ENCODE data around the gene GRIP2. TPM values are rescaled to one million over a fixed set of nuclear protein-coding genes. Genes with fewer than 3 reads are reported as not detected.
A peak's percentile ranks its signal among the peaks of the same experiment; 100 is the strongest.

The GRIP2 gene
- total RNA-seq, 1 donor from 2014 or later: 0.52 TPM

- no peaks in the 10 kb centered on the region for H3K4me1 ChIP-seq
- ATAC-seq (no peak), DNase-seq (no peak)
- TF ChIP-seq CTCF (IDR thresholded peaks at IDR 0.05): no peak
- no peaks in the 10 kb centered on the region for H3K9me3 ChIP-seq
- intact Hi-C loops (cut with DNase I): no loop called here
- H3K27ac ChIP-seq: no peak overlapping the region
- no peaks in the 10 kb centered on the region for H3K36me3 ChIP-seq
- H3K4me3 ChIP-seq: no peak overlapping the region
- no peaks in the 10 kb centered on the region for H3K27me3 ChIP-seq
These were observed 31.7 kb downstream of the GRIP2 start for GRCh38 chr3:14508505-14508819.

GRCh38 chr3:14507757-14508504 lies 32.2 kb downstream of the GRIP2 start:
- Histone ChIP-seq H3K4me1 (no peaks in the 10 kb centered on the region), H3K4me3 (no peak overlapping the region), H3K27me3 (no peaks in the 10 kb centered on the region), H3K27ac (no peak overlapping the region), H3K36me3 (no peaks in the 10 kb centered on the region), H3K9me3 (no peaks in the 10 kb centered on the region)
- DNase-seq: peak; percentile 31
- ATAC-seq: no peak
- no peak for TF ChIP-seq CTCF (IDR thresholded peaks at IDR 0.05)
- intact Hi-C loops (cut with DNase I): no loop called here

GRCh38 chr3:14507305-14507741 lies 32.8 kb downstream of the GRIP2 start:
- no peak for ATAC-seq

GRCh38 chr3:14506626-14507304 lies 33.4 kb downstream of the GRIP2 start:
- peak; percentile 40 for DNase-seq
- Histone ChIP-seq H3K9me3 (no peaks in the 10 kb centered on the region), H3K27ac (no peak overlapping the region), H3K4me3 (no peak overlapping the region), H3K27me3 (no peaks in the 10 kb centered on the region), H3K36me3 (no peaks in the 10 kb centered on the region), H3K4me1 (no peaks in the 10 kb centered on the region)
- TF ChIP-seq CTCF (IDR thresholded peaks at IDR 0.05): no peak
- intact Hi-C loops (cut with DNase I): no loop called here
- ATAC-seq: no peak

More at GRCh38 chr3:14507305-14507741, 32.8 kb downstream of the GRIP2 start:
- Histone ChIP-seq H3K36me3 (no peaks in the 10 kb centered on the region), H3K27ac (no peak overlapping the region), H3K4me1 (no peaks in the 10 kb centered on the region), H3K27me3 (no peaks in the 10 kb centered on the region), H3K4me3 (no peak overlapping the region), H3K9me3 (no peaks in the 10 kb centered on the region)
- DNase-seq: peak; percentile 55
- no peak for TF ChIP-seq CTCF (IDR thresholded peaks at IDR 0.05)
- intact Hi-C loops (cut with DNase I): no loop called here

- no peaks in the 10 kb centered on the region for H3K9me3 ChIP-seq
- DNase-seq: peak; percentile 47
- no peak for ATAC-seq
- no peaks in the 10 kb centered on the region for H3K4me1 ChIP-seq
- H3K27ac ChIP-seq: no peak overlapping the region
- no peak for TF ChIP-seq CTCF (IDR thresholded peaks at IDR 0.05)
- H3K27me3 ChIP-seq: no peaks in the 10 kb centered on the region
- H3K36me3 ChIP-seq: no peaks in the 10 kb centered on the region
- no peak overlapping the region for H3K4me3 ChIP-seq
- intact Hi-C loops (cut with DNase I): no loop called here
These were observed 34.2 kb downstream of the GRIP2 start for GRCh38 chr3:14505803-14506500.
